Breast epithelium (tissue), 4 donors: ENCODE results near the gene IRX4. TPM values are rescaled to one million over a fixed set of nuclear protein-coding genes. Genes with fewer than 3 reads are reported as not detected.

Source experiments
- DNase-seq, 2 donors: peaks; one replicate each; pipeline ENCODE4 v3.0.0-alpha.2; 2019; ENCODE audit warnings: low spot score in 2 of 2
- H3K27ac ChIP-seq, 2 donors: fragments of 200-600 bp; sonication (generic) in 1 of 2; one replicate each; pipeline ENCODE4 v1.5.1; 2016 to 2019; ENCODE audit warnings: mild to moderate bottlenecking in 1 of 2
- H3K27me3 ChIP-seq, 2 donors: fragments of 200-600 bp; sonication (generic) in 1 of 2; one replicate each; pipeline versions ENCODE4 v1.5.1 to v1.6.0; 2017 to 2019; ENCODE audit warnings: control low read depth in 1 of 2, mild to moderate bottlenecking in 1 of 2
- H3K36me3 ChIP-seq: fragments of 200-600 bp; one replicate; pipeline ENCODE4 v1.5.1; 2019
- H3K4me1 ChIP-seq, 2 donors: fragments of 200-600 bp; sonication (generic); one replicate each; pipeline ENCODE4 v1.5.1; 2016 to 2019; ENCODE audit warnings: control low read depth in 1 of 2
- H3K4me3 ChIP-seq, 3 donors: fragments of 200-600 bp; sonication (generic); 1 replicate in 2 of 3; 2 replicates in 1 of 3; pipeline ENCODE4 v1.5.1; 2016 to 2019; ENCODE audit warnings: mild to moderate bottlenecking in 3 of 3, moderate library complexity in 2 of 3
- H3K9me3 ChIP-seq, 2 donors: fragments of 200-600 bp; sonication (generic) in 1 of 2; one replicate each; pipeline ENCODE4 v1.5.1; 2016 to 2019; ENCODE audit warnings: control low read depth in 1 of 2
- POLR2A ChIP-seq: fragments of 450-650 bp; IDR thresholded peaks from one replicate; pipeline ENCODE4 v1.6.1; 2016; ENCODE audit warnings: antibody characterized with exemption, mild to moderate bottlenecking, moderate library complexity
- POLR2AphosphoS5 ChIP-seq, 3 donors: sonication (generic); formaldehyde crosslinking; IDR thresholded peaks; one replicate each; pipeline ENCODE4 v1.6.1; 2017; ENCODE audit warnings: antibody characterized with exemption in 3 of 3
- intact Hi-C: fragments of 100-400 bp; cut with DNase I; formaldehyde crosslinking; loops from one replicate; pipeline ENCODE4 v1.15.1; 2023; ENCODE audit warnings: low total_unique reads
- total RNA-seq, 3 donors: library from RNA; depleted of rRNA; stranded (reverse); fragments of >200 nt; gene quantifications; one replicate each; pipeline ENCODE4 v1.1.0, GENCODE V29; 2016
- TF ChIP-seq, protein P1 (sequence below), 3 donors: fragments of 450-650 bp; IDR thresholded peaks; one replicate each; pipeline ENCODE4 v1.5.1; 2016 to 2017; ENCODE audit warnings: antibody characterized with exemption in 3 of 3, mild to moderate bottlenecking in 3 of 3, moderate library complexity in 3 of 3

Gene IRX4
- total RNA-seq, 3 donors from 2014 or later, result 0.64 to 9.5 (median 2.6) TPM

DNA sequence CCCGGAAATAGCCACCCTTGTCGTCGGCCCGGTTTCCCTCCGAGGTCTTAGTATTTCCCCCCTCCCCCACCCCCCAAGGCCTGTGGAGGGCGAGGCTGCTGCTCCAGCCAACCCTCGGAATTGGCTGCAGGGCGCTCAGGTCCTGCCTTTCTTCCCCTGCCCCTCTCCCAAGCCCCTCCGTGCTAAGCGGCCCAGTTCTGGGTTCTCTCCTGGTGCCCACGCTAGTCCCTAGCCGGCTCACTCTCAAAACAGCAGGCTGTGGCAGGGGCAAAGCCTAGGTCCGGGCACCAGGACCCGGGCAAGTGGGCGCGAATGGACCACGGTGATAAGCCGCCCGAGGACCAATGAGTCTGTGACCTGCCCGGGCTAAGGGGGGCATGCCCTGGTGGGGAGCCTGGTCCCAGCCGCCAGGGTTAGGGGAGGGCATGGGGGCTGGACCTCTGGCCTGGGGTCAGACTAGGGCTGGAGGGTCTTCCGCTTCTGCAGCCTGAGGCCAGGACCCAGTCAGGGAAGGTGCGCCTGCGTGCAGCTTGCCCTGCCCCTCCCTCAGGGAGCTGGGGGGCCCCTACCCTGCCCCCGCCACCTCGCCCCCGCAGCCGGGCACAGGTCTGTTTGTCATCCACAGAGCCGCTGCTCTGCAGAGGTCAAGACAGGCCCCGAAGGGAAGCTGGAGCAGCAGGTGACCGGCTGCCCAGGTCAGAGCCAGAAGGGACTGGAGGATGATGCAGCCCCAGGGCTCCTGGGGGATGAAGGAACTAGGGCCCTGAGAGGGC is 5.0 kb upstream of the IRX4 start:
- peak overlapping the region; percentile 77 to 87 for H3K27ac ChIP-seq
- TF ChIP-seq, protein P1, sequence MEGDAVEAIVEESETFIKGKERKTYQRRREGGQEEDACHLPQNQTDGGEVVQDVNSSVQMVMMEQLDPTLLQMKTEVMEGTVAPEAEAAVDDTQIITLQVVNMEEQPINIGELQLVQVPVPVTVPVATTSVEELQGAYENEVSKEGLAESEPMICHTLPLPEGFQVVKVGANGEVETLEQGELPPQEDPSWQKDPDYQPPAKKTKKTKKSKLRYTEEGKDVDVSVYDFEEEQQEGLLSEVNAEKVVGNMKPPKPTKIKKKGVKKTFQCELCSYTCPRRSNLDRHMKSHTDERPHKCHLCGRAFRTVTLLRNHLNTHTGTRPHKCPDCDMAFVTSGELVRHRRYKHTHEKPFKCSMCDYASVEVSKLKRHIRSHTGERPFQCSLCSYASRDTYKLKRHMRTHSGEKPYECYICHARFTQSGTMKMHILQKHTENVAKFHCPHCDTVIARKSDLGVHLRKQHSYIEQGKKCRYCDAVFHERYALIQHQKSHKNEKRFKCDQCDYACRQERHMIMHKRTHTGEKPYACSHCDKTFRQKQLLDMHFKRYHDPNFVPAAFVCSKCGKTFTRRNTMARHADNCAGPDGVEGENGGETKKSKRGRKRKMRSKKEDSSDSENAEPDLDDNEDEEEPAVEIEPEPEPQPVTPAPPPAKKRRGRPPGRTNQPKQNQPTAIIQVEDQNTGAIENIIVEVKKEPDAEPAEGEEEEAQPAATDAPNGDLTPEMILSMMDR (IDR thresholded peaks at IDR 0.05), result no peak
- no peak for TF ChIP-seq POLR2A
- TF ChIP-seq POLR2AphosphoS5 (IDR thresholded peaks at IDR 0.05), result no peak
- intact Hi-C loops, result no loop called here
- no peak for DNase-seq
- H3K4me3 ChIP-seq, result peak overlapping the region in 2 of 3 donors; percentile 58 to 68
- no peaks in the 10 kb centered on the region for H3K9me3 ChIP-seq
- no peaks in the 10 kb centered on the region for H3K36me3 ChIP-seq
- no peaks in the 10 kb centered on the region for H3K4me1 ChIP-seq
- peaks cover 6 to 69% of the 10 kb centered on the region in 2 donors for H3K27me3 ChIP-seq

DNA sequence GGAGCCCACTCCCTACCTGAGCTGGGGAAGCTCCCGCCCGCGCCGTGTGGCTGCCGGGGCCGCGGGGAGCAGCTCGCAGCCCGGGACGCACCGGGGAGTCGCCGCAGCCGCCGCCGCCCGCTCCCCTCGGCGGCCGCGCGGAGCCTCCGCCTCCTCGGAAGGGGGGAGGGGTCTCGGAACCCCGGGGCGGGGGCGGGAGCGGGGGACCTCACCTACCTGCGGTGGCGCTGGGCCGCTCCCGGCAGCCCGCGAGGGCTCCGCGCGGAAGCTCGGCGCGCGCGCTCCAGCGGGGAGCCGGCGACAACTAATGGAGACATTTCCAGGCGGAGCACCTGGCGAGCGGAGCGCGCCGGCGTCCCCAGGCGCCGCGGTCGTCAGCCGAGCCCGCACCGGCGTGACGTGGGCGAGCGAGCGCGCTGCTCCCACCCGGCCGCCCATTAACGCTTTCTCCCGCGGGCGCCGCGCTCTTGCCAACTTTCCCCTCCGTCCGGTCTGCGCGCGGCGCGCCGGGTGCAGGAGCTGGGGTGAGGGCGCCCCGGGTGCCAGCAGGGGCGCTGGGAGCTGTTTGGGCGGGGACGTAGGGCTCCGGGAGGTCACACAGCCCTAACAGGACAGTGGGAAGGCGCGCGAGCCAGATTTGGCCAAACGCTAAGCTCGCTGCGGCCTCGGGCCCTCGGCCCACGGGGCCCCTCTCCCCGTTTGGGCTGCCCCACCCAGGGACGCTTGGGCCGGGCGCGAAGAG is 4.3 kb upstream of the IRX4 start:
- H3K4me1 ChIP-seq, result no peaks in the 10 kb centered on the region
- no peaks in the 10 kb centered on the region for H3K9me3 ChIP-seq
- no peak for DNase-seq
- H3K4me3 ChIP-seq, result peak overlapping the region in 2 of 3 donors; percentile 58 to 68
- H3K27me3 ChIP-seq, result peaks cover 6 to 77% of the 10 kb centered on the region in 2 donors
- H3K36me3 ChIP-seq, result no peaks in the 10 kb centered on the region
- intact Hi-C loops, result no loop called here
- H3K27ac ChIP-seq, result peak overlapping the region; percentile 77 to 87
- TF ChIP-seq, protein P1 (IDR thresholded peaks at IDR 0.05), result no peak
- no peak for TF ChIP-seq POLR2AphosphoS5 (IDR thresholded peaks at IDR 0.05)
- no peak for TF ChIP-seq POLR2A

DNA sequence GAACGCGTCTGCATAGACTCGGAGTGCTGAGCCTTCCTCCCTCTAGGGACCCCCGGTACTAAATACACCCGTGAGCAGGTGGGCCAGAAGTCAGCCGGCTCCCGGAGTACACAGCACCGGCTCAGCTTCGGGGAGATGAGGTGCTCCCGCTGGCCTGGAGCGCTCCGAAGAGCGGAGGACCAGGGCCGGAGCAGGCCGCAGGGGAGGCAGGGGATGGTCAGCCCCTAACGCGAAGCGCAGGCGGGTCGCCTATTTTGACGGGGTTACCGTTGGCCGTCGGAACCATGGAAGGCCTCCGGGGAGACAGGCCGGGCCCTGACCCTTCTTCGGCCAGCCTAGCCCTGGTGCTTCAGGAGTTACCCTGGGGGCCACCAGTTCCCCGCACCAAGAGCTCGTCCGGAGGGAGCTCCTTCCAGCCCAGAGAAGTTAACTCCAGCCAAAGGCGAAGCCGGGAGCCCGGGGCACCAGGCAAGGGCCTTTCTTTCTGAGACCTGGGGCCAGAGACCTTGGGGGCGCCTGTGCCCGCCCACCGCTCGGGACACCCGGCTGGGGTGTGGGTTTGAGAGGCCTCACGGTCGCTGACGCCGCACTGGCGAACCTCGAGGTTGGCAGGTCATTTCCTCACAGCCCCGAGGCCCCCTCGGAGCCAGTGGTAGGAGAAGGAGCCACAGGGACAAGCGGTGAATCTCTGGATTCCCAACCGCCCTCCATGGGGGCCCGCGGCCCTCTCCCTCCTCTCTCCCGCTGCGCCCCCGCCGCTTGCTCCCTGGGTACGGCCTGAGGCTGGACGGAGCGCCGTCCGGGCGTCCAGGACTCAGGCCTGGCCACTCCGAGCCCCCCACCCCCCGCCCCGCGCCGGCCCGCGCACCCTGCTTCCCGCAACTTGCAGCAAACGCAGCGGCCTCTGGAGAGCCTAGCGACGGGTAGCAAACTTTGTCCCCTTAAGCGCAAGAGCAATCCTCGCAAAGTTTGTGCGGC is 3.4 kb upstream of the IRX4 start:
- Histone ChIP-seq H3K9me3 (no peaks in the 10 kb centered on the region), H3K27ac (peak overlapping the region; percentile 77 to 87), H3K27me3 (peaks cover 6 to 85% of the 10 kb centered on the region in 2 donors), H3K4me3 (peak overlapping the region in 2 of 3 donors; percentile 58 to 68), H3K4me1 (peaks cover 3 to 4% of the 10 kb centered on the region in 2 donors), H3K36me3 (no peaks in the 10 kb centered on the region)
- no peak for TF ChIP-seq POLR2AphosphoS5 (IDR thresholded peaks at IDR 0.05)
- no peak for TF ChIP-seq POLR2A
- TF ChIP-seq, protein P1 (IDR thresholded peaks at IDR 0.05), result no peak
- intact Hi-C loops, result no loop called here
- no peak for DNase-seq

DNA sequence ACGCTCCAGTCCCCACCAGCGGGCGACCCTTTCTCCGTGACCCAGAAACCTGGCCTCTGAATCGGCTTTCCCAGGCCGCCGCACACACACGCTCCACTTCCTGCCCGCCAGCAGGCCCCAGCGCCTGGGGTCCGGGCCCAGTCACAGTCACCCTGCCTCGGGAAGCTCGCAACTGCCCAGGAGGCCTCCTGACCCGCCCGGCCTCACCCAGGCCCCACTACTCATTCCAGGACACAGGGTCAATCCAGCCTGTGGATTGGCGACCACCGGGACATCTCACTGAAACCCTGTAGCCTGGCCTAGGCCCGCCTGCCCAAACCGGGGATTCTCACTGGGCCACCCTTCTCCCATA is 2.7 kb upstream of the IRX4 start:
- TF ChIP-seq POLR2A (no peak), POLR2AphosphoS5 (IDR thresholded peaks at IDR 0.05) (no peak)
- TF ChIP-seq, protein P1 (IDR thresholded peaks at IDR 0.05), result no peak
- H3K4me1 ChIP-seq, result peaks cover 3 to 4% of the 10 kb centered on the region in 2 donors
- no peak for DNase-seq
- peak overlapping the region in 2 of 3 donors; percentile 58 to 68 for H3K4me3 ChIP-seq
- H3K27ac ChIP-seq, result peak overlapping the region; percentile 77 to 87
- intact Hi-C loops, result no loop called here
- peaks cover 6 to 92% of the 10 kb centered on the region in 2 donors for H3K27me3 ChIP-seq
- H3K36me3 ChIP-seq, result no peaks in the 10 kb centered on the region
- H3K9me3 ChIP-seq, result no peaks in the 10 kb centered on the region
